Measurements from ENCODE around the gene HSPB9. TPM values are rescaled to one million over a fixed set of nuclear protein-coding genes. Genes with fewer than 3 reads are reported as not detected.
"Not testable (repeated sequence)": the region's sequence is repeated elsewhere in the genome, so short reads cannot be mapped to it uniquely, and the experiment has no call there.

The HSPB9 gene
- total and polyA plus RNA-seq, 9 donors = 0.15 to 0.95 (median 0.47) TPM; not detected in 1

DNA sequence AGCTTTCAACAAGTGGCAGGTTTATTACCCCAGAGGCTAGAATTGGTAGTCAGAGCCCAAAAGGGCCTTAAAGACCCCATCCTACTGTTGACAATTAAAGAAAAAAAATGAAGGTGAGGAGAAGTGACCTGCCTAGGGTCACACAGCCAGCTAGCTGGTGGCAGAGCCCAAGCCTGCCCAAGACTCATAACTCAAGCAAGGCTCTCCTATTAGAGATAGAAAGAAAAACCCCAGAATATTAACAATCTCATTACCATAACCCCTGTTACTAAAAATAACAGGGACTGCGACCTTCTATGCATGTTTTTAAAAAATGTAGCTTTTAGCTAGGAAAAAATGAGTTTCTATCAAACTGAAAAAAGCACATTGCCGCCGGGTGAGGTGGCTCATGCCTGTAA lies 14.0 kb downstream of the HSPB9 start:
- TF ChIP-seq, protein P1, sequence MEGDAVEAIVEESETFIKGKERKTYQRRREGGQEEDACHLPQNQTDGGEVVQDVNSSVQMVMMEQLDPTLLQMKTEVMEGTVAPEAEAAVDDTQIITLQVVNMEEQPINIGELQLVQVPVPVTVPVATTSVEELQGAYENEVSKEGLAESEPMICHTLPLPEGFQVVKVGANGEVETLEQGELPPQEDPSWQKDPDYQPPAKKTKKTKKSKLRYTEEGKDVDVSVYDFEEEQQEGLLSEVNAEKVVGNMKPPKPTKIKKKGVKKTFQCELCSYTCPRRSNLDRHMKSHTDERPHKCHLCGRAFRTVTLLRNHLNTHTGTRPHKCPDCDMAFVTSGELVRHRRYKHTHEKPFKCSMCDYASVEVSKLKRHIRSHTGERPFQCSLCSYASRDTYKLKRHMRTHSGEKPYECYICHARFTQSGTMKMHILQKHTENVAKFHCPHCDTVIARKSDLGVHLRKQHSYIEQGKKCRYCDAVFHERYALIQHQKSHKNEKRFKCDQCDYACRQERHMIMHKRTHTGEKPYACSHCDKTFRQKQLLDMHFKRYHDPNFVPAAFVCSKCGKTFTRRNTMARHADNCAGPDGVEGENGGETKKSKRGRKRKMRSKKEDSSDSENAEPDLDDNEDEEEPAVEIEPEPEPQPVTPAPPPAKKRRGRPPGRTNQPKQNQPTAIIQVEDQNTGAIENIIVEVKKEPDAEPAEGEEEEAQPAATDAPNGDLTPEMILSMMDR (IDR thresholded peaks at IDR 0.05) = no peak
- no peak for TF ChIP-seq EP300 (IDR thresholded peaks at IDR 0.05)
- TF ChIP-seq POLR2A (IDR thresholded peaks at IDR 0.05) = no peak
- peak overlapping the region; percentile 25 to 51 for H3K27ac ChIP-seq
- no peaks in the 10 kb centered on the region for H3K9me3 ChIP-seq
- 25 to 48% (median 37%) methylated on average over 3 of the region's 3 CpGs for WGBS, 3 donors
- no peak for DNase-seq
- intact Hi-C loops (cut with DNase I) = no loop called here
- no peak overlapping the region for H3K4me3 ChIP-seq
- H3K36me3 ChIP-seq = no peaks in the 10 kb centered on the region
- no peaks in the 10 kb centered on the region for H3K27me3 ChIP-seq
- H3K4me1 ChIP-seq (ENCODE audit: insufficient read depth) = peaks cover 10% of the 10 kb centered on the region

DNA sequence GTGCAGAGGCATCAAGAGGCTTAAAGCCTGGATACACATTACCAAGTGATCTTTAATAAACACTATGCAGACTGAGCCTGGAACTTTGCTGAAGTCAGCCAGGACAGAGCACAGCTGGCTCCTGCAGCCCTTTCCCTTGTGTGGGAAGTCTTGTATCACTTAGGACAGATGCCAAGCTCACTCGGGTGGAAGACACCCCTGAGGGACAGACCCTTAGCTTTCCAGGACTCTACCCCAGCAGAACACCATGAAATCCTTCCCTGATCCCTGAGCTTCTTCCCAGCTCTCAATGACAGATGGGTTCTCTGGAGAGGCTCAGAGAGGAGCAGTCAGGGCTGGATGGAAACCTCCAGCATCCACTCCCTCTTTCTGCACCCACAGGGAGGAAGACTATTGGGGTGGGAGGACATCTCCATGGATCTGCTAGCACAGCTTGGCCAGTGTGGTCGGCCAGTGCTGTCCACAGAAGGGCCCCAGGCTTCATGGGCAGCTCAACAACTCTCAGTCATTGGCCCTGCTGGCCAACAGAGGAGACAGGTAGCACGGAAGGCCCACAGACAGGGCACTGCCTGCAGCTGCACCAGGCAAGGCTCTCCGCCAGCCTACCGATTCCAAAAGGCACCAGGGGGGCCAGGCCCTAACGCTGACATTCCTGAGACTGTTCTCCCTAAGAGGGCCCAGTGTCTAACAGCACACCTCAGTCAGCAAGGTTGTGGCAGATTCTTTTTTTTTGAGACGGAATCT lies 16.3 kb downstream of the HSPB9 start:
- Histone ChIP-seq H3K27ac (peak overlapping the region in 1 of 2 donors; percentile 35), H3K4me1 (ENCODE audit: insufficient read depth) (peaks cover 11% of the 10 kb centered on the region), H3K36me3 (no peaks in the 10 kb centered on the region), H3K27me3 (no peaks in the 10 kb centered on the region), H3K4me3 (no peak overlapping the region), H3K9me3 (no peaks in the 10 kb centered on the region)
- no peak for TF ChIP-seq POLR2A (IDR thresholded peaks at IDR 0.05)
- no peak for TF ChIP-seq EP300 (IDR thresholded peaks at IDR 0.05)
- TF ChIP-seq, protein P1 (IDR thresholded peaks at IDR 0.05) = no peak
- 45 to 55% (median 52%) methylated on average over 7 of the region's 7 CpGs for WGBS, 3 donors
- peak in 1 of 5 donors; percentile 39 for DNase-seq
- intact Hi-C loops (cut with DNase I) = no loop called here

GRCh38 chr17:42140690-42141089 lies 18.1 kb downstream of the HSPB9 start:
- H3K27ac ChIP-seq; intact Hi-C loops (cut with DNase I); H3K27me3 ChIP-seq; H3K9me3 ChIP-seq; H3K36me3 ChIP-seq; H3K4me3 ChIP-seq; DNase-seq: not testable (repeated sequence)
- WGBS, 3 donors = 97 to 99% (median 97%) methylated on average over 7 of the region's 7 CpGs
- H3K4me1 ChIP-seq (ENCODE audit: insufficient read depth) = peaks cover 11% of the 10 kb centered on the region

GRCh38 chr17:42141382-42141781 lies 18.8 kb downstream of the HSPB9 start:
- no peak overlapping the region for H3K27ac ChIP-seq
- 73 to 90% (median 87%) methylated on average over 8 of the region's 8 CpGs for WGBS, 3 donors
- peaks cover 6% of the 10 kb centered on the region for H3K4me1 ChIP-seq (ENCODE audit: insufficient read depth)

More at GRCh38 chr17:42141382-42141781, 18.8 kb downstream of the HSPB9 start:
- H3K36me3 ChIP-seq = no peaks in the 10 kb centered on the region
- H3K4me3 ChIP-seq = no peak overlapping the region
- H3K9me3 ChIP-seq = no peaks in the 10 kb centered on the region
- TF ChIP-seq POLR2A (IDR thresholded peaks at IDR 0.05) (no peak), EP300 (IDR thresholded peaks at IDR 0.05) (no peak)
- TF ChIP-seq, protein P1 (IDR thresholded peaks at IDR 0.05) = no peak
- H3K27me3 ChIP-seq = no peaks in the 10 kb centered on the region
- intact Hi-C loops (cut with DNase I) = no loop called here
- no peak for DNase-seq
